OCI-LY7 (cell line): ENCODE measurements around the gene DMXL2.

Source experiments
- EZH2phosphoT487 ChIP-seq: fragments of 200-600 bp; sonication (generic); IDR thresholded peaks from 2 replicates; pipeline ENCODE4 v1.6.1; 2018; ENCODE audit warnings: low read depth, borderline replicate concordance, mild to moderate bottlenecking, mixed run types, antibody characterized with exemption, low read length, moderate library complexity, mixed read lengths
- TF ChIP-seq, protein P1 (sequence below): fragments of 200-600 bp; sonication (generic); conservative IDR thresholded peaks from 2 replicates; pipeline ENCODE4 v1.5.1; 2014; ENCODE audit warnings: mild to moderate bottlenecking, antibody characterized with exemption, low read length, moderate library complexity, mixed read lengths

DNA sequence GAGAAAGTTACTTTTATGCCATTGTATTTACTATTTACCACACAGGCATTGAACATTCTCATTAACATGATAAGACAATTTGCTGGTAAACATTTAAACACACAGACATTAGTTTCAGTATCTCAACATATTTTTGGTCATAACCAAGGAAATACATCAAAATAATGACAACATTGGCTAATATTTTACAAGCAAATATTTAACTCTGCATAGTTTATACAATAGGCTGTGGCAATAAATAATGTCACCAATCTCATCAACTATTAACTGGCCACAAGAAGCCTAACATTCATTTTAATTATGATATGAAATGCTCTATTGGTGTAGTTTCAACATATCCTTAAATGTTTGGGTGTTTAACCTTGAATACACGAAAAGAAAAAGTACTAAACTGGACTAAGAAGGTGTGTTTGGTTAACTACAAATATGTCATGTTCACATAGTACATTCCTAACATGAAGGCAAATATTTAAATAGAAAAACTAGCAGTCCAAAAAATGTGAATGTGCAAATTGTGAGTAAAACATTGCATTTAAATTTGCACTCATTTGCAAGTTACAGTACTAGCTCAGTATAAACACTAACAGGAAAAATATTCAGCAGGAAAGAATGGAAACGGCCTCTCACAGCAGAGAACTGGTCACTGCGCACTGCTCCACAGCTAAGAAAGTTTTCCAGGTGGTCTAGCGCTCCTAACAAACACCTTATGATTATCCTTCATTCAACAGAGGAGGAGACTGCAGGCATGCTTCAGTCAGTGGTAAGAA, 174.5 kb downstream of the DMXL2 start:
- TF ChIP-seq EZH2phosphoT487, result no peak
- TF ChIP-seq, protein P1, sequence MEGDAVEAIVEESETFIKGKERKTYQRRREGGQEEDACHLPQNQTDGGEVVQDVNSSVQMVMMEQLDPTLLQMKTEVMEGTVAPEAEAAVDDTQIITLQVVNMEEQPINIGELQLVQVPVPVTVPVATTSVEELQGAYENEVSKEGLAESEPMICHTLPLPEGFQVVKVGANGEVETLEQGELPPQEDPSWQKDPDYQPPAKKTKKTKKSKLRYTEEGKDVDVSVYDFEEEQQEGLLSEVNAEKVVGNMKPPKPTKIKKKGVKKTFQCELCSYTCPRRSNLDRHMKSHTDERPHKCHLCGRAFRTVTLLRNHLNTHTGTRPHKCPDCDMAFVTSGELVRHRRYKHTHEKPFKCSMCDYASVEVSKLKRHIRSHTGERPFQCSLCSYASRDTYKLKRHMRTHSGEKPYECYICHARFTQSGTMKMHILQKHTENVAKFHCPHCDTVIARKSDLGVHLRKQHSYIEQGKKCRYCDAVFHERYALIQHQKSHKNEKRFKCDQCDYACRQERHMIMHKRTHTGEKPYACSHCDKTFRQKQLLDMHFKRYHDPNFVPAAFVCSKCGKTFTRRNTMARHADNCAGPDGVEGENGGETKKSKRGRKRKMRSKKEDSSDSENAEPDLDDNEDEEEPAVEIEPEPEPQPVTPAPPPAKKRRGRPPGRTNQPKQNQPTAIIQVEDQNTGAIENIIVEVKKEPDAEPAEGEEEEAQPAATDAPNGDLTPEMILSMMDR, result no peak
